Measurements from ENCODE around the gene SIRT6.
"Not testable (repeated sequence)": the region's sequence is repeated elsewhere in the genome, so short reads cannot be mapped to it uniquely, and the experiment has no call there.

The SIRT6 gene

DNA sequence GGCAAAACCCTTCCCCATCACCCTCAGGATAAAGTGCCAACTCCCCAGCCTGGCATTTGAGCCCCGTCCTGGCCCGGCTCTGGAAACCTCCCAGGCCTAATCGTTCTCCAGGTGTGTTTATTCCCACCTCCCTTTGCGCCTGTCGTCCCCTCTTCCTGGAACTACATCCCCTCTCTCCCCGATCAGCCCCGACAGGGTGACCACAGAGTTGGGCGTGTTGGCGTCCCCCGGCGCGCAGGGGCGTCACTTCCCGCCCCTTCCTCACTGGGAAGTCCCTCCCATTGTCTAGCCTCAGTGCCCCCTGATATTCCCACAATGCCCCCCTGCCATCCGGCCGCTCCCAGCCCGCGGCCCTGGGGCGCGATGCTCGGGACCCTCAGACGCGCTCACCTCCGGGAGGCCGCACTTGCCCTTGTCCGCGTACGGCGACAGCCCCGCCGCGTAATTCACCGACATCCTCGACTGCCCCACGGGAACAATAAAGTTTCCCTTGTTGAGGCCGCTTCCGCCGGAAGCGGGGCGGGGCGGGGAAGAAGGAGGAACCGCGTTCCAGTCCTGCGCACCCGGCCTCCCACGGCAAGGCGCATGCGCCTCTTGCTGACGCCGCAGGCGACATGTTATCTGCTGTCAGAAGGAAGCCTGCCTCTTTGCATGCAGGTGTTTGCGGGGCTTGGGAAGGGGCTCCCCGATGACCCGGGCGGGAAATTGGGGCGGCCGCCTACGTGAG, at the start of gene SIRT6, which contains the start of gene ANKRD24:
TSS of gene SIRT6 (minus strand) at position 480 of the 727 bp plus-strand sequence. CDS start at position 456, 24 bp downstream.
TSS of gene ANKRD24 (plus strand) at position 606 of the 727 bp plus-strand sequence. CDS start 3,737 bp downstream, outside the sequence.
- DNase-seq (ENCODE audit: low read depth): peak; percentile 87

DNA sequence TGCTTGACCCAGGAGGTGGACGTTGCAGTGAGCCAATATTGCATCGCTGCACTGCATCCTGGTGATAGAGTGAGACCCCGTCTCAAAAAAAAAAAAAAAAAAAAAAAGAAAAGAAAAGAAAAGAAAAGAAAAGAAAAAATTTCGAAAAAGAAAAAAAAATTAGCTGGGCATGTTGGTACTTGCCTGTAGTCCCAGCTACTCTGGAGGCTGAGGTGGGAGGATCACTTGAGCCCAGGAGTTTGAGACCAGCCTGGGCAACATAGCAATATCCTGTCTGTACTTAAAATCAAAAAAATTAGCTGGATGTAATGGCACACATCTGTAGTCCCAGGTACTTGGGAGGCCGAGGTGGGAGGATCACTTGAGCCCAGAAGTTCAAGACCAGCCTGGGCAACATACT, 49.8 kb upstream of the SIRT6 start:
- not testable (repeated sequence) for DNase-seq (ENCODE audit: low read depth)

DNA sequence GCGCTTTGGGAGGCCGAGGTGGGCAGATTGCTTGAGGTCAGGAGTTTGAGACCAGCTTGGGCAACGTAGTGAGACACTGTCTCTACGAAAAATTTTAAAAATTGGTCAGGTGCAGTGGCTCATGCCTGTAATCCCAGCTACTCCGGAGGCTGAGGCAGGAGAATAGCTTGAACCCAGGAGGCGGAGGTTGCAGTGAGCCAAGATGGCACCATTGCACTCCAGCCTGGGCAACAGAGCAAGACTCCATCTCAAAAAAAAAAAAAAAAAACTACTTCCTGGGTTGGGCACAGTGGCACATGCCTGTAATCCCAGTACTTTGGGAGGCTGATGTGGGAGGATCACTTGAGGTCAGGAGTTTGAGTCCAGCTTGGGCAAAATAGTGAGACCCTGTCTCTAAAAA, 49.2 kb upstream of the SIRT6 start:
- DNase-seq (ENCODE audit: low read depth): not testable (repeated sequence)

DNA sequence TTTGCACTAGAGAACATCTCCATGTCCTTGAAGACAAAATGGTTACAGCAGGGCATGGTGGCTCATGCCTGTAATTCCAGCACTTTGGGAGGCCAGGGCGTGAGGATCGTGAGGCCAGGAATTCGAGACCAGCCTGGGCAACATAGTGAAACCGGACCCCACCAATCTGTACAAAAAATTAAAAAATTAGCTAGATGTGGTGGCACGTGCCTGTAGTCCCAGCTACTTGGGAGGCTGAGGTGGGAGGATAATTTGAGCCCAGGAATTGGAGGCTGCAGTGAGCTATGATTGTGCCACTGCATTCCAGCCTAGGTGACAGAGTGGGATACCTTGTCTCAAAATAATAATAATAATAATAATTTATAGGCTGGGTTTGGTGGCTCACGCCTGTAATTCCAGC, 47.9 kb upstream of the SIRT6 start:
- not testable (repeated sequence) for DNase-seq (ENCODE audit: low read depth)

DNA sequence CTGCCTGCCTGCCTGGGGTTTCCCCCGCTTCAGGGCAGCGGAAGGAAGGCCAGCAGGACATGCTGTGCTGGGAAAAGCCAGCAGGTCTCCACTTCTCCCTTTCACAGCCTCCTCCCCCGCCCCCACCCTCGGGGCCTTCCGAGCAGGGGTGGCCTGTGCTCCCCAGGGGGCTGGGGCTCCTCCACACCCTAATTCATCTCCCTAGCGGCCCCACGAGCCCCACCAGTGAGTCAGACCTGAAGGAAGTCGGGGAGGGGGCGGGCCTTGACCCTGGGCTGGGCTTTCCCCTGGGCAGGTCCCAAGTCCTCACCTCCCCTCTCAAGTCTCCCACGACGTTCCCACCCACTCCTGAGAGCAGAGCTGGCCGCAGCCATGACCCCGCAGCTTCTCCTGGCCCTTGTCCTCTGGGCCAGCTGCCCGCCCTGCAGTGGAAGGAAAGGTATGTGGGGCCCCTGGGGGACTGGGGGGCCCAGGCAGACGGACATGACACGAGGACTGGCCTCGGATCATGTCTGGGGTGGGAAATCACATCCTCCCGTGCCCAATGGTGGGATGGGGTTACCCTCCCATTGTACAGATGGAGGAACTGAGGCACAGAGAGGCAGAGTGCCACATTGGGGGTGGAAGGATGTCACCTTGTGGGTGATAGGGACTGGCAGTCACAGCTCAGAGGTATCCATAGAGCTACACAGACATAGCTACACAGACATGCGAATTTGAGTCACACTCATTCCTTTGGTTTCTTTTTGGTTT, 47.0 kb upstream of the SIRT6 start, which contains the start of gene EBI3:
TSS of gene EBI3 (plus strand) at position 345 of the 753 bp plus-strand sequence. CDS start at position 373, 28 bp downstream.
- no peak for DNase-seq (ENCODE audit: low read depth)

DNA sequence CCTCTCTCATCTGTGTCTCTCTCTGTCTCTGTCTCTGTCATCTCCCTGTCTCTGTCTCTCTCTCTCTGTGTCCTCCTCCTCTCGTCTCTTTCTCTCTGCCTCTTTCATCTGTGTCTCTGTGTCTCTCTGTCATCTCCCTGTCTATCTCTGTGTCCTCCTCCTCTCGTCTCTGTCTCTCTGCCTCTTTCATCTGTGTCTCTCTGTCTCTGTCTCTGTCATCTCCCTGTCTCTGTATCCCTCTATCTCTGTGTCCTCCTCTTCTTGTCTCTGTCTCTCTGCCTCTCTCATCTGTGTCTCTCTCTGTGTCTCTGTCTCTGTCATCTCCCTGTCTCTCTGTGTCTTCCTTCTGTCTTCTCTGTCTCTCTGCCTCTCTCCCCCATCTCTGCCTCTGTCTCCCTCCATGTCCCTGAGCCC, 46.4 kb upstream of the SIRT6 start:
- no peak for DNase-seq (ENCODE audit: low read depth)

DNA sequence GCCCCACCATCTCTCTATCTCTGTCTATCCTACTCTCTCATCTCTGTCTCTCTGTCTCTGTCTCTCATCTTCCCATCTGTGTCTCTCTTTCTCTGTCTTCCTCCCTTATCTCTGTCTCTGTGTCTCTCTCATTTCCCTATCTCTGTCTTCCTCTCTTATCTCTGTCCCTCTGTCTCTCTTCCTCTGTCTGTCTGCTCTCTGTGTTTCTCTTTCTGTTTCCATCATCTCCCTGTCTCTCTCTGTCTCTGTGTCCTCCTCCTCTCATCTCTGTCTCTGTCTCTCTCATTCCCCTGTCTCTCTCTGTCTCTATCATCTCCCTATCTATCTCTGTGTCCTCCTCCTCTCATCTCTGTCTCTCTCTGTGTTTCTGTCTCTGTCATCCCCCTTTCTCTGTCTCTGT, 45.4 kb upstream of the SIRT6 start:
- no peak for DNase-seq (ENCODE audit: low read depth)

DNA sequence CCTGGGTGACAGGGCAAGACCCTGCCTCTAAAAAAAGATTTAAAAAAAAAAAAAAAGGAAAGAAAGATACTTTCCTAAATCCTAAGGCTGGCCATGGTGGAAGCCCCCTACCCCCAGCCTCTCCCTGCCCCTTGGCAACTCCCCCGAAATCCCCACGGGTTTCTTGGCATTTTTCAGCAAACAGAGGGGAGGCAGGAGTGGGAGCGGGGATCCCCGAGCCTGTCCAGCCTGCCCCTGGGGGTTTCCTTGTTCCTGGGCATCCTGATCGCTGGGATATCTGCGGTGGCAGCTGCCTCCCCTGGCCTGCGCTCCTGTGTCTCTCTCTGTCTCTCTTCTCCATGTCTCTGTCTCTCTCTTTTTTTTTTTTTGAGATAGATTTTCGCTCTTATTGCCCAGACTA, 43.5 kb upstream of the SIRT6 start:
- no peak for DNase-seq (ENCODE audit: low read depth)

DNA sequence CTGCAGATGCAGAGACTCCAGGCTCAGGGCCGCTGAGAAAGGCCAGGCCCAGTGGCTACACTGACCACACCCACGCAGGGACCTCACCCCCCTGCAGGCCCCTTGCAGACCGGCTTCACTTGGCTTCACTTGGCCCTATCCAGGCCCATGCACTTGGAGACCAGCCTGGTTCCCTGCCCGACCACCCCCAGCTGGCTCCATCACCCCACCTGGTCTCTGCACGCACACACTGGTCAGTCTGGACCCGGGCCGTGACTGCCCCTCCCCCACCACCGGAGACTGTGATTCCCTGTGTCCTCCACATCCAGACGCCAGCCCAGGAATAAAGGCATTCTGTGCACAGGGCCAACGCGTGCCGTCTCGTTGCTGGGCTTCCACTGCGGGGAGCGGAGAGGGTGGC, 42.1 kb upstream of the SIRT6 start:
- no peak for DNase-seq (ENCODE audit: low read depth)

DNA sequence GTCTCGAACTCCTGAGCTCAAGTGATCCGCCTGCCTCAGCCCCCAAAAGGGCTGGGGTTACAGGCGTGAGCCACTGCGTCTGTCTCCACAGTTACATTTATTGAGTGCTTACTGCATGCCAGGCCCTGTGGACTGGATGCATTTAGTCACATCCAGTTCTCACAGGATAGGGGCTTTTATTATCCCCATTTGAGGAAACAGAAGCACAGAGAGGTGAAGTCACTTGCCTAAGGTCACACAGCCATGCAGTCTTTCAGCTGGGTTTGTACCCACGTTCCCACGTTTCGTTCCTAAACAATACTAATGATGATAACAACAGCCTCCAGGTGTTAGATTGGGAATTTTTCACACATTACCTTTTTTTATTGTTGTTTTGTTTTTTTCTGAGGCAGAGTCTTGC, 37.8 kb upstream of the SIRT6 start:
- no peak for DNase-seq (ENCODE audit: low read depth)

DNA sequence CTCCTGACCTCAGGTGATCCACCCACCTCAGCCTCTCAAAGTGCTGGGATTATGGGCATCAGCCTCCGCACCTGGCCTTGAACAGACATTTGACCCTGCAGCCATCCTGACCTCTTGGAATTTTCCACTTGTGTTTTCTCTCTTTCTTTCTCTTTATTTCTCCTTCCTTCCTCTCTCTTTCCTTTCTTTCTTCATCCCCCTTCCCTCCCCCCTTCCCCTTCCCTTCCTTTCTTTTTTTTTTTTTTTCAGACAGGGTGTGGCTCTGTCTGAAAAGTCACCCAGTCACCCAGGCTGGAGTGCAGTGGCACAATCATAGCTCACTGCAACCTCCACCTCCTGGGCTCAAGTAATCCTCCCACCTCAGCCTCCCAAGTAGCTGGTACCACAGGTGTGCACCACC, 36.2 kb upstream of the SIRT6 start:
- not testable (repeated sequence) for DNase-seq (ENCODE audit: low read depth)

DNA sequence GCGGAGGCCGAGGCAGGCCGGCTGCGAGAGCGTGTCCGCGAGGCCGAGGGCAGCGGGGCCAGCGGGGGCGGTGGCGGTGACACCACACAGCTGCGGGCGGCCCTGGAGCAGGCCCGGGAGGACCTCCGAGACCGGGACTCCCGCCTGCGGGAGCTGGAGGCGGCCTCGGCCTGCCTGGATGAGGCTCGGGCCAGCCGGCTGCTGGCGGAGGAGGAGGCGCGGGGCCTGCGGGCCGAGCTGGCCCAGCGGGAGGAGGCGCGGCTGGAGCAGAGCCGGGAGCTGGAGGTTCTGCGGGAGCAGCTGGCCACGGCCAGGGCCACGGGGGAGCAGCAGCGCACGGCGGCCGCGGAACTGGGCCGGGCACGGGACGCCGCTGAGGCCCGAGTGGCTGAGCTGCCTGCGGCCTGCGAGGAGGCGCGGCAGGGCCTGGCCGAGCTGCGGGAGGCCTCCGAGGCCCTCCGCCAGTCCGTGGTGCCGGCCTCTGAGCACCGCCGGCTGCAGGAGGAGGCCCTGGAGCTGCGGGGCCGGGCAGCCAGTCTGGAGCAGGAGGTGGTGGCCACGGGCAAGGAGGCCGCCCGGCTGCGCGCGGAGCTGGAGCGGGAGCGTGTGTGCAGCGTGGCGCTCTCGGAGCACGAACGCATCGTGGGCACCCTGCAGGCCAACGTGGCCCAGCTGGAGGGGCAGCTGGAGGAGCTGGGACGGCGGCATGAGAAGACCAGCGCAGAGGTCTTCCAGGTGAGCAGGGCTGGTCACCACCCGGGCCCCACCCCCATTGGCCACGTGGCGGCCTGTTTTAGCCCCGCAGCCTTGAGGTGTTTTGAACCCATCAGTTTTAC, 35.3 kb upstream of the SIRT6 start:
- no peak for DNase-seq (ENCODE audit: low read depth)

DNA sequence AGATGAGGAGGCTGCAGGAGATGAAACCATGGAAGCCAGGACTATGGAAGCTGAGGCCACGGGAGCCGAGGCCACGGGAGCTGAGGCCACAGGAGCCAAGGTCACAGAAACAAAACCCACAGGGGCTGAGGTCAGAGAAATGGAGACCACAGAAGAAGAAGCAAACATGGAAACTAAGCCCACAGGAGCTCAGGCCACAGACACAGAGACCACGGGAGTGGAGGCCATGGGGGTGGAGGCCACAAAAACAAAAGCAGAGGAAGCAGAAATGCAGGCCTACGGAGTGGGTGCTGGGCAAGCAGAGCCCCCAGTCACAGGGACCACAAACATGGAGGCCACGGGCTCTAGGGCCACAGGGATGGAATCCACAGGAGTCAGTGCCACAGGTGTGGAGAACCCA, 34.5 kb upstream of the SIRT6 start:
- DNase-seq (ENCODE audit: low read depth): no peak

DNA sequence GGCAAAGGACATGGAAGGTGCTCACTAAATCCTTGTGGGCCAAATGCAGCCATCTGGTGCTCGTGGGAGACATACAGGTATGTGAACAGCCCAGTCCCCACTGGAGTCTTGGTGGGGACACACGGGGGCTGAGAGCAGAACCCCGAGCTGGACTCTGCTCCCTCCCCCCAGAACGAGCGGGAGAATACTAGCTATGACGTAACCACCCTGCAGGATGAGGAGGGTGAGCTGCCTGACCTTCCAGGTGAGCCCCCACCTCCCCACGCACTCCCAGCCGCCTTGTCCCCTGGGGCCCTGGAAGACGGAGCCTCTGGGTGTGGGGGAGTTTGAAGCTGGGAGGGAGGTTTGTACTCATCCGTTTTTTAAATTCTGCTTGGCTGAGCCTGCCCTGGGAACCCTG, 33.4 kb upstream of the SIRT6 start:
- no peak for DNase-seq (ENCODE audit: low read depth)

DNA sequence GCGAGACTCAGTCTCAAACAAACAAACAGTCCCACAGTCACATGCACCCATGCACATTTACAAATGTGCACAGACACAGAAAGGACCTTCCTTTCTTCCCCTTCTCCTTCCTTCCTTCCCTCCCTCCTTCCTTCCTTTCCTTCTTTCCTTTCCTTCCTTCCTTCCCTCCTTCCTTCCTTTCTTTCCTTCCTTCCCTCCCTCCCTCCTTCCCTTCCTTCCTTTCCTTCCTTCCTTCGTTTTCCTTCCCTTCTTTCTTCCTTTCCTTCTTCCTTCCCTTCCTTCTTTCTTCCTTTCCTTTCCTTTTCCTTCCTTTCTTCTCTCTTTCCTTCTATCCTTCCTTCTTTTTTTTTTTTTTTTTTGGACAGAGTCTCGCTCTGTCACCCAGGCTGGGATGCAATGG, 30.8 kb upstream of the SIRT6 start:
- DNase-seq (ENCODE audit: low read depth): no peak

DNA sequence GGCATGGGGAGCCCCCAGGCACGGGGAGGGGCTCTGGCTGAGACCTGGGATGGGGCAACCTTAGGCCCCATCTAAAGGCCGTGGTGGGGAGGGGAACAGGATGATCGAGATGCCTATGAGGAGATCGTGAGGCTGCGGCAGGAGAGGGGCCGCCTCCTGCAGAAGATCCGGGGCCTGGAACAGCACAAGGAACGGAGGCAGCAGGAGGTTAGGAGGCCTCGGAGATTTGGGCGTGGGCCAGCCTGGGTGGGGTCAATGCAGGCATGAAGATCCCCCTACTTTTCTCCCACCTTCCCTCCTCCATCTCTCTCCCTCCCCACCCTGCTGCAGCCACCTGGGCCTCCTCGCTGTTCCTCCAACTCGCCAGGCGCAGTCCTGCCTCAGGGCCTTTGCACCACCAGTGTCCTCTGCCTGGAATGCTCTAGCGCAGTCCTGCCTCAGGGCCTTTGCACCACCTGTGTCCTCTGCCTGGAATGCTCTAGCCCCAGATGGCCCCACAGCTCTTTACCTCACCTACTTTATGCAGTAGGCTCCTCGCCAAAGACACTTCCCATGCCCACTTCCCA, 27.9 kb upstream of the SIRT6 start:
- DNase-seq (ENCODE audit: low read depth): no peak

DNA sequence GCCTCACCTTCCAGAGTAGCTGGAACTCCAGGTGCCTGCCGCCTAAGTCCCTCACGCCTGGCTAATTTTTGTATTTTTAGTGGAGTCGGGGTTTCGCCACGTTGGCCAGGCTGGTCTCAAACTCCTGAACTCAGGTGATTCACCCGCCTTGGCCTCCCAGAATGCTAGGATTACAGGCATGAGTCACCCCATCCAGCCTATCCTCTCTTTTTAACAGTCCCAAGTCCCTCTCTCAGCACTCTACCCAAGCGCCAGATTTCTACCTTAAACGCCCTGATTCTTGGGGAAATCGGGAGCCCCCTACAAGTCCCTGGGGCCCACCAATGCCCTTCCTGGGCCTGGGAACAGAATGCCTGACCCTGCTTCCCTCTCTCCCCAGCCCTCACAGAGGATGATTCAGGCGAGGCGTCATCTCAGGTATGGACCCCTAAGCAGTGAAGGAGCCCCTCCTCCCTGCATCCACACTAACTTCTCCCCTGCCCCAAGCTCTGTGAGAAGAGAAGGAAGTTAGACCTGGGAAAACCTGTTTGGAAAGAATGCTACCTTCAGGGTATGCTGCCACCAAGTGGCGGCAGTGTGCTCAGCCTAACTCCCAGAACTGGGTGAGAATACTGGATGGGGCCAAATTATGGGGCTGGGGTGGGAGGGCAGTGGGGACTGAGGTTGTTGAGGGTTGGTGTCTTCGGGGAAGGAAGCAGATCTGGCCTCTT, 26.2 kb upstream of the SIRT6 start:
- no peak for DNase-seq (ENCODE audit: low read depth)

DNA sequence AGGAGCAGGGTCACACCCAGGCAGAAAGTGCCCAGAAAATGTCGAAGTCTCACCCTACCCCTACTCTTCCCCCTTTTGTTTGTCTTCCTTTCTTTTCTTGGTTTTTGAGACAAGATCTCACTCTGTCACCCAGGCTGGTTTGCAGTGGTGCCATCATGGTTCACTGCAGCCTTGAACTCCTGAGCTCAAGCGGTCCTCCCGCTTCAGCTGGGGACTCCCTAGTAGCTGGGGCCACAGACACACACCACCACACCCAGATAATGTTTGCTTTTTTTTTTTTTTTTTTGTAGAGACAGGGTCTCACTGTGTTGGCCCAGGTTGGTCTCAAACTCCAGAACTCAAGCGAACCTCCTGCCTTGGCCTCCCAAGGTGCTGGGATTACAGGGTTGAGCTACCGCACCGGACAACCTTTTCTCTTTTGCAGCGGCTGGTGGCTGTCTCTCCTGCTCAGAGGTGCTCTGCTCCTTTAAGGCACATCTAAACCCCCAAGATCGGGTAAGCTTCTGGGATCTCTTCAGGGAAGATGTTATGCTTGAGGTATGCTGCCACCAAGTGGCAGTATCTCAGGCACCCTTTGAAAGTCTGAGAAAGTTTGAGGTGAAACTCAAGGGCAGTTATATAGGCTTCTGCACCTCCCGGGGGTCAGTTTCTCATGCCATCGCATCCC, 24.6 kb upstream of the SIRT6 start:
- no peak for DNase-seq (ENCODE audit: low read depth)

DNA sequence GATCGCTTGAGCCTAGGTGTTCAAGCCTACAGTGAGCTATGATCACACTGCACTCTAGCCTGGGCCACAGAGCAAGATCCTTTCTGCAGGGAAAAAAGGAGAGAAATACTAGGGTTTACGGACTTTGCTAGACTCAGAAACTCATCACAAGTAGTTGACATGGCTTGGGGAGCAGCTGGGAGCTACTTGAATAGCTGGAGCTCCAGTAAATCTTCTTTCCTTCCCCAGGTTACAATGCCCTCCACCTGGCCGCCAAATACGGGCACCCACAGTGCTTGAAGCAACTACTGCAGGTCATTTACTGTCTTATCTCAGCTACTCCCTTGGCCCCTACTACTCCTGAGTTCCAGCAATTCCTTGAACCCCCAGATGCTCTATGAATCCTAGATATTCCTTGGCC, 19.4 kb upstream of the SIRT6 start:
- DNase-seq (ENCODE audit: low read depth): no peak

DNA sequence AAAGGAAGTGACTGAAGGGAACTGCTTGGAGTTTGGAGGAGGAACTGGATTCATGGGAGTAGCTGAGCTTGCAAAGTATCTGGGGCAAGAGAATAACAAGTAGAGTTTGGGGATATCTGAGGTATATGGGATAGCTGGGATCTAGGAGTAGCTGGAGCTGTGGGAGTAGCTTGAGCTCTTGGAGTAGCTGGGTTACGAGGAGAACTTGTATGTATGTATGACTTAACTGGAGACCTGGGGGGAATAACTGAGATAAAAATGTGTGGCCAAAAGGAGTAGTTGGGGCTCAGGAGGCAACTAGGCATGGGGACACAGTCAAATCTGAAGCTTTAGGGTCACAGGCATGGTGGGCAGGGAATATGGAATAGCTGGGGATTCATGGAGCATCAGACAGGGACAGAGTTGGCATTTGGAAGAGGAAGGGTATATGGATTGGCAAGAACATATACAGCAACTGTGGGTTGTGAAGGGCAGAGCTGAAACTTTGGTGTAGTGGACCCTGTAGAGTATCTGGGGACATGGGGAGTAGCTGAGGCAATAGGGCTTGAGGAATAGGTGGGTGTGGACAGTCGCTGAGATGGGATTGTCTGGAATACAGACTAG, 18.7 kb upstream of the SIRT6 start:
- no peak for DNase-seq (ENCODE audit: low read depth)
